Liver (tissue), 9 donors: Measurements from ENCODE around the gene DSTN. TPM values are rescaled to one million over a fixed set of nuclear protein-coding genes. Genes with fewer than 3 reads are reported as not detected.

Source experiments
- DNase-seq: peaks from one replicate; pipeline ENCODE4 v3.0.0-alpha.2; 2017; ENCODE audit warnings: low spot score
- H3K27ac ChIP-seq, 2 donors: one replicate each; pipeline ENCODE4 v1.7.0; 2013; ENCODE audit warnings: inconsistent platforms in 2 of 2, low read length in 2 of 2, control low read depth in 1 of 2, low read depth in 1 of 2, mild to moderate bottlenecking in 1 of 2
- H3K27me3 ChIP-seq, 4 donors: one replicate each; pipeline versions ENCODE4 v1.6.1 to v1.7.0; 2013; ENCODE audit warnings: low read length in 3 of 4, inconsistent platforms in 1 of 4, mild to moderate bottlenecking in 1 of 4, moderate library complexity in 1 of 4; ENCODE audit not compliant: control insufficient read depth in 4 of 4, insufficient read depth in 4 of 4
- H3K36me3 ChIP-seq, 4 donors: one replicate each; pipeline versions ENCODE4 v1.6.1 to v1.7.0; 2013; ENCODE audit warnings: low read length in 3 of 4, mild to moderate bottlenecking in 3 of 4, low read depth in 1 of 4, moderate library complexity in 1 of 4; ENCODE audit not compliant: control insufficient read depth in 4 of 4, insufficient read depth in 3 of 4
- H3K4me1 ChIP-seq, 4 donors: one replicate each; pipeline versions ENCODE4 v1.6.1 to v1.7.0; 2013; ENCODE audit warnings: low read length in 3 of 4, mild to moderate bottlenecking in 3 of 4, moderate library complexity in 1 of 4; ENCODE audit not compliant: control insufficient read depth in 4 of 4, insufficient read depth in 4 of 4
- H3K4me3 ChIP-seq, 3 donors: one replicate each; pipeline versions ENCODE4 v1.6.1 to v1.7.0; 2013; ENCODE audit warnings: low read length in 3 of 3, control low read depth in 1 of 3, low read depth in 1 of 3, mild to moderate bottlenecking in 1 of 3
- H3K9ac ChIP-seq, 2 donors: one replicate each; pipeline ENCODE4 v1.7.0; 2013; ENCODE audit warnings: low read length in 2 of 2, mild to moderate bottlenecking in 2 of 2, moderate library complexity in 2 of 2, control low read depth in 1 of 2, low read depth in 1 of 2
- H3K9me3 ChIP-seq, 4 donors: one replicate each; pipeline versions ENCODE4 v1.6.1 to v1.7.0; 2013; ENCODE audit warnings: low read length in 3 of 4; ENCODE audit not compliant: control insufficient read depth in 4 of 4
- EGR1 ChIP-seq, 2 donors: IDR thresholded peaks; 2 replicates each; pipeline ENCODE4 v1.6.1; 2016 to 2018; ENCODE audit warnings: antibody characterized with exemption in 2 of 2, low read depth in 2 of 2
- FOXA1 ChIP-seq: IDR thresholded peaks from 2 replicates; pipeline ENCODE4 v1.6.1; 2016; ENCODE audit warnings: antibody characterized with exemption
- FOXA2 ChIP-seq: IDR thresholded peaks from 2 replicates; pipeline ENCODE4 v1.6.1; 2016; ENCODE audit warnings: antibody characterized with exemption
- GABPA ChIP-seq, 2 donors: IDR thresholded peaks in 1 of 2; conservative IDR thresholded peaks in 1 of 2; 2 replicates each; pipeline ENCODE4 v1.6.1; 2016; ENCODE audit warnings: antibody characterized with exemption in 2 of 2, mild to moderate bottlenecking in 1 of 2, moderate library complexity in 1 of 2
- HNF4A ChIP-seq, 2 donors: conservative IDR thresholded peaks; 2 replicates each; pipeline ENCODE4 v1.6.1; 2016; ENCODE audit warnings: antibody characterized with exemption in 2 of 2, mild to moderate bottlenecking in 2 of 2
- HNF4G ChIP-seq: IDR thresholded peaks from 2 replicates; pipeline ENCODE4 v1.6.1; 2016; ENCODE audit warnings: antibody characterized with exemption
- JUND ChIP-seq, 2 donors: IDR thresholded peaks; 2 replicates each; pipeline ENCODE4 v1.6.1; 2016; ENCODE audit warnings: antibody characterized with exemption in 2 of 2
- NR2F2 ChIP-seq: IDR thresholded peaks from 2 replicates; pipeline ENCODE4 v1.6.1; 2016; ENCODE audit warnings: antibody characterized with exemption
- RAD21 ChIP-seq, 2 donors: IDR thresholded peaks; 2 replicates each; pipeline ENCODE4 v1.6.1; 2016; ENCODE audit warnings: antibody characterized with exemption in 2 of 2, mild to moderate bottlenecking in 2 of 2
- RXRA ChIP-seq, 2 donors: IDR thresholded peaks; 2 replicates each; pipeline ENCODE4 v1.6.1; 2017 to 2018; ENCODE audit warnings: antibody characterized with exemption in 2 of 2, mild to moderate bottlenecking in 1 of 2
- SP1 ChIP-seq: IDR thresholded peaks from 2 replicates; pipeline ENCODE4 v1.6.1; 2018; ENCODE audit warnings: antibody characterized with exemption, mild to moderate bottlenecking
- TAF1 ChIP-seq: conservative IDR thresholded peaks from 2 replicates; pipeline ENCODE4 v1.6.1; 2016; ENCODE audit warnings: antibody characterized with exemption, mild to moderate bottlenecking
- YY1 ChIP-seq: IDR thresholded peaks from 2 replicates; pipeline ENCODE4 v1.6.1; 2016; ENCODE audit warnings: antibody characterized with exemption, mild to moderate bottlenecking
- WGBS: extraction: QIAGEN DNeasy Blood & Tissue Kit; methylation state at CpG from one replicate; pipeline ENCODE4 v1.1.7; 2013; 5-methylcytosine and 5-hydroxymethylcytosine counted together
- polyA plus RNA-seq, 2 donors: library from polyadenylated mRNA; stranded (reverse) in 1 of 2; unstranded in 1 of 2; fragments of 200-250 nt in 1 of 2; fragments of >200 nt in 1 of 2; fragmentation: Nextera tagmentation in 1 of 2; extraction: Ambion mirVana in 1 of 2; gene quantifications; one replicate each; pipeline versions ENCODE4 v1.2.1 to v1.2.3, GENCODE V29; 2013 to 2015
- total RNA-seq, 2 donors: library from RNA; depleted of rRNA; stranded (reverse); fragments of >200 nt; gene quantifications; one replicate each; pipeline ENCODE4 v1.2.3, GENCODE V29; 2014
- TF ChIP-seq, protein P1 (sequence below): IDR thresholded peaks from 2 replicates; pipeline ENCODE4 v1.6.1; 2016; ENCODE audit warnings: antibody characterized with exemption
- TF ChIP-seq, protein P2 (sequence below): IDR thresholded peaks from 2 replicates; pipeline ENCODE4 v1.6.1; 2016; ENCODE audit warnings: antibody characterized with exemption
- TF ChIP-seq, protein P3 (sequence below): fragments of 150-350 bp; IDR thresholded peaks from 2 replicates; pipeline ENCODE4 v1.5.1; 2017; ENCODE audit warnings: improper control_type of control experiment, low read depth, low read length; ENCODE audit not compliant: missing input control
- TF ChIP-seq, protein P4 (sequence below): IDR thresholded peaks from 2 replicates; pipeline ENCODE4 v1.6.1; 2016; ENCODE audit warnings: antibody characterized with exemption
- TF ChIP-seq, protein P5 (sequence below): IDR thresholded peaks from 2 replicates; pipeline ENCODE4 v1.6.1; 2016; ENCODE audit warnings: antibody characterized with exemption, mild to moderate bottlenecking
- donor health status: healthy.
- donor health status: healthy.
- donor health status: healthy.
- donor health status: healthy.
- donor health status: healthy.

The DSTN gene
- total and polyA plus RNA-seq, 4 donors: 39.9 to 137 (median 108) TPM

DNA sequence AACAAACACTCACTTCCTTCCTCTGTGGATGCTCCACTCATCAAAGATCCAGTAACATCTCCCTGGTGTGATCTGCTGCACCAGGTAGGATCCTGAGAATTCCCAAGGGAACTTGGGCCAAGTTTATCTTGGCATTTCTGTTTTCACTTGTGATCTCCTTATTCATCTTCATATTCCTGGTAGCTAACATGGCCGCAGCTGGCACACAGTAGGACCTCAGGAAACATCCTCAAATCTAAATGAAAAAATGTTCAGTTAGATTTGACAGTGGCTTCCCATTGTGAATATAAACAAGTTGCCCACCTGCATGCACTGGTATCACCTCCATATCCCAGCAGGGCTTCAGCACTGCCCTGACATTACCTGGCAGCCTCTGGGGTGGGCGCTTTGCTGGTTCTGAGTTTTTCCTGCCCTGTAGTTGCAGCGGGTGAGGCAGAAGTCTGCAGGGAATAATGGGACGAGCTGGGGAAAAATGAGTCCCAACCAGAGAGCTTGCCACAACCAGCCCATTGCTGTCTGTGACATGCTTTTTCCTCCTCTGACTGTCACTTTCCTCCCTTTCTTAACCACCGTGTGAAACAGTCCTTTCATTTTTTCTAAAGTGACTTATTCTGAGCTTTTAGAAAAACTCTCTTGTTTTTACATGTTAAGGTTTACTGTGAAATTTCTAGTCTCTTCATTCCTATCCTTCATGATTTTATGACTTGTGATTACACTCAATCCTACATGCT lies 9.4 kb upstream of the DSTN start:
- Histone ChIP-seq H3K4me1 (peaks cover 0 to 11% (median 5%) of the 10 kb centered on the region in 4 donors), H3K9me3 (no peaks in the 10 kb centered on the region), H3K36me3 (no peaks in the 10 kb centered on the region), H3K27ac (no peak overlapping the region), H3K4me3 (no peak overlapping the region), H3K27me3 (no peaks in the 10 kb centered on the region), H3K9ac (no peak overlapping the region)
- DNase-seq: no peak
- WGBS: 87% methylated on average over 5 of the region's 5 CpGs
- no peak for TF ChIP-seq FOXA1
- TF ChIP-seq FOXA2: no peak
- TF ChIP-seq HNF4G: no peak
- TF ChIP-seq NR2F2: no peak
- no peak for TF ChIP-seq HNF4A (conservative IDR thresholded peaks at IDR 0.05)
- TF ChIP-seq, protein P1, sequence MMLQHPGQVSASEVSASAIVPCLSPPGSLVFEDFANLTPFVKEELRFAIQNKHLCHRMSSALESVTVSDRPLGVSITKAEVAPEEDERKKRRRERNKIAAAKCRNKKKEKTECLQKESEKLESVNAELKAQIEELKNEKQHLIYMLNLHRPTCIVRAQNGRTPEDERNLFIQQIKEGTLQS: no peak

DNA sequence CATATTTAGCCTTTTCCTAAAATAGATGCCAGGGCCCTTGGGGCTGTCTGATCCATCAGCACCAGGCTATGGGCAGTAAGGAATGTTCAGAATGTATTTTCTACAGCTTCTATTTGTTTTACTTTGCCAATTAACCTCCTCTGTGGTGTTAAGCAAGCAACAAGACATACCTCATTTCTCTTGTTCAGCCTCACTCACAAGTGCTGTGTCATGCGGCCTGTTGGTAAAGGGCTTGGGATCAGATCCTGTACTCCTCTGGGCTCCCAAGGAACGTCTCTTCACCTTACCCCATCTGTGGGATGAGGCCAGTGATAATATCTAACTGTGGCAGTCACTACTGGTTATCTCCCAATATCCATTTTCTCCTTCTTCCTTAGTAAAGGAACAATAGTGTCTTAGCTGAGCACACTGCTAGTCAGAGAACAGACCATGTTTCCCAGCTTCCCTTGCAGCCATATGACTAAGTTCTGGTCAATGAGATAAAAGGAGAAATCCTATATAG lies 7.0 kb upstream of the DSTN start:
- no peak overlapping the region for H3K27ac ChIP-seq
- H3K9me3 ChIP-seq: no peaks in the 10 kb centered on the region
- no peaks in the 10 kb centered on the region for H3K27me3 ChIP-seq
- WGBS: 86% methylated on average over 2 of the region's 2 CpGs
- no peaks in the 10 kb centered on the region for H3K36me3 ChIP-seq
- no peak for DNase-seq
- H3K4me1 ChIP-seq: no peaks in the 10 kb centered on the region
- H3K9ac ChIP-seq: no peak overlapping the region
- H3K4me3 ChIP-seq: no peak overlapping the region
- TF ChIP-seq, protein P2, sequence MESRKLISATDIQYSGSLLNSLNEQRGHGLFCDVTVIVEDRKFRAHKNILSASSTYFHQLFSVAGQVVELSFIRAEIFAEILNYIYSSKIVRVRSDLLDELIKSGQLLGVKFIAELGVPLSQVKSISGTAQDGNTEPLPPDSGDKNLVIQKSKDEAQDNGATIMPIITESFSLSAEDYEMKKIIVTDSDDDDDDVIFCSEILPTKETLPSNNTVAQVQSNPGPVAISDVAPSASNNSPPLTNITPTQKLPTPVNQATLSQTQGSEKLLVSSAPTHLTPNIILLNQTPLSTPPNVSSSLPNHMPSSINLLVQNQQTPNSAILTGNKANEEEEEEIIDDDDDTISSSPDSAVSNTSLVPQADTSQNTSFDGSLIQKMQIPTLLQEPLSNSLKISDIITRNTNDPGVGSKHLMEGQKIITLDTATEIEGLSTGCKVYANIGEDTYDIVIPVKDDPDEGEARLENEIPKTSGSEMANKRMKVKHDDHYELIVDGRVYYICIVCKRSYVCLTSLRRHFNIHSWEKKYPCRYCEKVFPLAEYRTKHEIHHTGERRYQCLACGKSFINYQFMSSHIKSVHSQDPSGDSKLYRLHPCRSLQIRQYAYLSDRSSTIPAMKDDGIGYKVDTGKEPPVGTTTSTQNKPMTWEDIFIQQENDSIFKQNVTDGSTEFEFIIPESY: no peak
- TF ChIP-seq NR2F2 (no peak), FOXA1 (no peak), HNF4A (conservative IDR thresholded peaks at IDR 0.05) (no peak), SP1 (no peak), FOXA2 (no peak), RXRA (IDR thresholded peaks at IDR 0.05) (no peak), GABPA (IDR thresholded peaks at IDR 0.05 in 1 of 2, conservative IDR thresholded peaks at IDR 0.05 in 1 of 2) (no peak), JUND (IDR thresholded peaks at IDR 0.05) (no peak), YY1 (no peak), EGR1 (IDR thresholded peaks at IDR 0.05; ENCODE audit: low read depth in 2 of 2) (no peak), TAF1 (no peak), RAD21 (IDR thresholded peaks at IDR 0.05) (no peak), HNF4G (no peak)
- TF ChIP-seq, protein P3, sequence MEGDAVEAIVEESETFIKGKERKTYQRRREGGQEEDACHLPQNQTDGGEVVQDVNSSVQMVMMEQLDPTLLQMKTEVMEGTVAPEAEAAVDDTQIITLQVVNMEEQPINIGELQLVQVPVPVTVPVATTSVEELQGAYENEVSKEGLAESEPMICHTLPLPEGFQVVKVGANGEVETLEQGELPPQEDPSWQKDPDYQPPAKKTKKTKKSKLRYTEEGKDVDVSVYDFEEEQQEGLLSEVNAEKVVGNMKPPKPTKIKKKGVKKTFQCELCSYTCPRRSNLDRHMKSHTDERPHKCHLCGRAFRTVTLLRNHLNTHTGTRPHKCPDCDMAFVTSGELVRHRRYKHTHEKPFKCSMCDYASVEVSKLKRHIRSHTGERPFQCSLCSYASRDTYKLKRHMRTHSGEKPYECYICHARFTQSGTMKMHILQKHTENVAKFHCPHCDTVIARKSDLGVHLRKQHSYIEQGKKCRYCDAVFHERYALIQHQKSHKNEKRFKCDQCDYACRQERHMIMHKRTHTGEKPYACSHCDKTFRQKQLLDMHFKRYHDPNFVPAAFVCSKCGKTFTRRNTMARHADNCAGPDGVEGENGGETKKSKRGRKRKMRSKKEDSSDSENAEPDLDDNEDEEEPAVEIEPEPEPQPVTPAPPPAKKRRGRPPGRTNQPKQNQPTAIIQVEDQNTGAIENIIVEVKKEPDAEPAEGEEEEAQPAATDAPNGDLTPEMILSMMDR: no peak
- TF ChIP-seq, protein P4, sequence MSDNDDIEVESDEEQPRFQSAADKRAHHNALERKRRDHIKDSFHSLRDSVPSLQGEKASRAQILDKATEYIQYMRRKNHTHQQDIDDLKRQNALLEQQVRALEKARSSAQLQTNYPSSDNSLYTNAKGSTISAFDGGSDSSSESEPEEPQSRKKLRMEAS: no peak
- TF ChIP-seq, protein P5, sequence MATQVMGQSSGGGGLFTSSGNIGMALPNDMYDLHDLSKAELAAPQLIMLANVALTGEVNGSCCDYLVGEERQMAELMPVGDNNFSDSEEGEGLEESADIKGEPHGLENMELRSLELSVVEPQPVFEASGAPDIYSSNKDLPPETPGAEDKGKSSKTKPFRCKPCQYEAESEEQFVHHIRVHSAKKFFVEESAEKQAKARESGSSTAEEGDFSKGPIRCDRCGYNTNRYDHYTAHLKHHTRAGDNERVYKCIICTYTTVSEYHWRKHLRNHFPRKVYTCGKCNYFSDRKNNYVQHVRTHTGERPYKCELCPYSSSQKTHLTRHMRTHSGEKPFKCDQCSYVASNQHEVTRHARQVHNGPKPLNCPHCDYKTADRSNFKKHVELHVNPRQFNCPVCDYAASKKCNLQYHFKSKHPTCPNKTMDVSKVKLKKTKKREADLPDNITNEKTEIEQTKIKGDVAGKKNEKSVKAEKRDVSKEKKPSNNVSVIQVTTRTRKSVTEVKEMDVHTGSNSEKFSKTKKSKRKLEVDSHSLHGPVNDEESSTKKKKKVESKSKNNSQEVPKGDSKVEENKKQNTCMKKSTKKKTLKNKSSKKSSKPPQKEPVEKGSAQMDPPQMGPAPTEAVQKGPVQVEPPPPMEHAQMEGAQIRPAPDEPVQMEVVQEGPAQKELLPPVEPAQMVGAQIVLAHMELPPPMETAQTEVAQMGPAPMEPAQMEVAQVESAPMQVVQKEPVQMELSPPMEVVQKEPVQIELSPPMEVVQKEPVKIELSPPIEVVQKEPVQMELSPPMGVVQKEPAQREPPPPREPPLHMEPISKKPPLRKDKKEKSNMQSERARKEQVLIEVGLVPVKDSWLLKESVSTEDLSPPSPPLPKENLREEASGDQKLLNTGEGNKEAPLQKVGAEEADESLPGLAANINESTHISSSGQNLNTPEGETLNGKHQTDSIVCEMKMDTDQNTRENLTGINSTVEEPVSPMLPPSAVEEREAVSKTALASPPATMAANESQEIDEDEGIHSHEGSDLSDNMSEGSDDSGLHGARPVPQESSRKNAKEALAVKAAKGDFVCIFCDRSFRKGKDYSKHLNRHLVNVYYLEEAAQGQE: no peak
- TF ChIP-seq, protein P1: no peak
